NOMO-1 (cell line): ENCODE results near the gene GPR137B.

ENCODE experiments used
- DNase-seq, 2 experiments: peaks; one replicate each; lab custom pipeline; 2025; ENCODE audit not compliant: unreplicated experiment in 2 of 2; lab: John Stamatoyannopoulos, UW

Gene GPR137B

GRCh38 chr1:236247286-236247685, 104.9 kb downstream of the GPR137B start:
- no peak for DNase-seq

DNA sequence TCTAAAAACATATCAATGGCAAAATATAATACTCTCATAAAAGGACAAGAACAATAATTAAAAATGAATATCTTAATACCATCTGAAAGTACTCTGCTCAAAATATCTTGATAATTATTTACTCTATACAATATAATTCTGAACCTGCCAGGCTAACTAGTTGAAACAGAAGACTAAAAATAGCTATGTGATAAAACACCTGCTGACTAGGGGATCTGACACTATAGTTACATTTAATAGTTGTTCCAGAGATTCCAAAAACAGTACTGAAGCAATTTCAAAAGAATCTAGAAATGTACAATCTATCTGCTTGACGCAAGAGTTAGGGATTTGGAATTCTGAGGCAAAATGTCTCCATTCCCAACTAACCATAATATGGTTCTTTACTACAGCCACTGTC, 109.2 kb downstream of the GPR137B start:
- no peak for DNase-seq

- DNase-seq = no peak
Measured at GRCh38 chr1:236253119-236253518, 110.8 kb downstream of the GPR137B start.

DNA sequence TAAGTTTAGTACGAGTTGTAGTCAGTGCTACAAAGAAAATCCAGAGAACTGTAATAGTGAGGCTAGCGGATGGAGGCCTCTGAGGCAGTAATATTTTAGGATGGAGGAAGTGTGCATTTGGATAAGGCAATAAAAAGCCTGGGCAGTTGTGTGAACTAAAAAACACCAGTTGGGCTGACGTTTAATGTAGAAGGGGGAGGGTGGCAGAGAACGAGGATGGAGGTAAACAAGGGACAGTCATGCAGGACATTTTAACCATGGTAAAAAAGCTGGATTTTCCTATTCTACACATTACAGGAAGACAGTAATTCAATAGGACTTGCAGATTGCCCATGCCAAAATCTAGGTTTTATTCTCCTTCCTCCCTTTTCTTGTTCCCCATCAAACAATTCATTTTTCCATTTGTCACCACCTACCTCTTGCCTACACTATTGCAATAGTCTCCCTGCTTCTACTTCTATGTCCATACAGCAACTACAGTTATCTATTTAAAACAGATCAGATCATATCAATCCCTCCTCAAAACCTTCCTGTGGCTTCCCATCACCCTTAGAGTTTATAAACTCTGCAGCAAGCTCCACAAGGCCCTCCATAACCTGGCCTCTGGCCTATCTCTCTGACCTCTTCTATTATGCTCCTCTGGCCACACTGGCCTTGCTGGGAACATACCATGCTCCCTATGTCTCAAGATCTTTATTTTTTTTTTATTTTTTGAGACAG, 111.7 kb downstream of the GPR137B start:
- DNase-seq = no peak

DNA sequence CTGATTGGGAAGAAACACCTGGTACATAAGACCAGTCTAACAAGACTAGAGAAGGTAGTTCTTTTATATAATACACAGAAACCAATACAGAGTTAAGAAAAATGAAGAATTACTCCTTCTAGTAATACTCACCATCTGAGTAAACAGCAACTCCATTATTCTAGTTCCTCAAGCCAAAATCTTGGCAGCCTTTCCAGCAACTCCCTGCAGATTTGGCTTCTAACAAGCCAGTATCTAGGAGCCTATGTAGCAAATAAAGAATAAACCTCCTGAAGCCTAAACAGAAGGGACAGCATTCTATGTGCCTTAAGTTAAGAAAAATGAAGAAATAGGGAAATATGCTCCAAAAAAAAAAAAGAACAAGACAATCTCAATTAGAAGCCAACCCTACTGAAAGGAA, 114.9 kb downstream of the GPR137B start:
- no peak for DNase-seq

- DNase-seq = no peak
Measured at GRCh38 chr1:236258114-236258622, 115.8 kb downstream of the GPR137B start.
